GM23248 (cell line): ENCODE data around the gene VTI1A. TPM values are rescaled to one million over a fixed set of nuclear protein-coding genes. Genes with fewer than 3 reads are reported as not detected.

Source experiments
- DNase-seq: peaks from one replicate; pipeline ENCODE4 v3.0.0-alpha.2; 2015
- H2AFZ ChIP-seq: fragments of 200-600 bp; sonication (generic); 2 replicates; pipeline ENCODE4 v1.6.1; 2016; ENCODE audit warnings: antibody characterized with exemption
- H3F3A ChIP-seq: fragments of 200-600 bp; sonication (generic); 2 replicates; pipeline ENCODE4 v1.6.1; 2016; ENCODE audit warnings: mild to moderate bottlenecking, antibody characterized with exemption, mixed run types; ENCODE audit not compliant: insufficient read depth
- H3K27ac ChIP-seq: fragments of 200-600 bp; sonication (generic); 2 replicates; pipeline ENCODE4 v1.5.1; 2016; ENCODE audit warnings: mild to moderate bottlenecking
- H3K27me3 ChIP-seq: fragments of 200-600 bp; sonication (generic); replicated peaks from 2 replicates; pipeline ENCODE4 v1.6.1; 2016; ENCODE audit warnings: mild to moderate bottlenecking; ENCODE audit not compliant: insufficient read depth
- H3K36me3 ChIP-seq: fragments of 200-600 bp; sonication (generic); 2 replicates; pipeline ENCODE4 v1.6.1; 2016; ENCODE audit warnings: low read depth, mild to moderate bottlenecking
- H3K4me1 ChIP-seq: fragments of 200-600 bp; sonication (generic); 2 replicates; pipeline ENCODE4 v1.6.1; 2016; ENCODE audit warnings: mild to moderate bottlenecking; ENCODE audit not compliant: insufficient read depth
- H3K4me2 ChIP-seq: fragments of 200-600 bp; sonication (generic); one replicate; pipeline ENCODE4 v1.6.1; 2016; ENCODE audit warnings: mild to moderate bottlenecking; ENCODE audit not compliant: unreplicated experiment
- H3K4me3 ChIP-seq: fragments of 200-600 bp; sonication (generic); 2 replicates; pipeline ENCODE4 v1.5.1; 2016; ENCODE audit warnings: mild to moderate bottlenecking
- H3K79me2 ChIP-seq: fragments of 200-600 bp; sonication (generic); 2 replicates; pipeline ENCODE4 v1.6.1; 2016; ENCODE audit warnings: mild to moderate bottlenecking; ENCODE audit not compliant: insufficient read depth
- H3K9ac ChIP-seq: fragments of 200-600 bp; sonication (generic); 2 replicates; pipeline ENCODE4 v1.6.1; 2016; ENCODE audit warnings: mild to moderate bottlenecking
- H3K9me2 ChIP-seq: fragments of 200-600 bp; sonication (generic); 2 replicates; pipeline ENCODE4 v1.6.1; 2016; ENCODE audit warnings: mixed run types, mild to moderate bottlenecking, moderate library complexity; ENCODE audit not compliant: insufficient read depth
- H3K9me3 ChIP-seq: fragments of 200-600 bp; sonication (generic); one replicate; pipeline ENCODE4 v1.6.1; 2017; ENCODE audit warnings: low read depth
- H4K20me1 ChIP-seq: fragments of 200-600 bp; sonication (generic); 2 replicates; pipeline ENCODE4 v1.6.0; 2016; ENCODE audit not compliant: insufficient read depth
- EZH2 ChIP-seq: fragments of 200-600 bp; sonication (generic); IDR thresholded peaks from 2 replicates; pipeline ENCODE4 v1.6.1; 2018; ENCODE audit warnings: antibody characterized with exemption, mild to moderate bottlenecking; ENCODE audit not compliant: insufficient read depth, poor library complexity, severe bottlenecking
- EZH2phosphoT487 ChIP-seq: fragments of 200-600 bp; sonication (generic); IDR thresholded peaks from 2 replicates; pipeline ENCODE4 v1.6.1; 2018; ENCODE audit warnings: antibody characterized with exemption, moderate library complexity, mild to moderate bottlenecking, low read depth; ENCODE audit not compliant: insufficient read depth
- WGBS, 2 experiments: methylation state at CpG; one replicate each; pipeline ENCODE4 v1.1.6; 2015 to 2017; ENCODE audit warnings: low lambda C conversion rate in 2 of 2, low coverage in 1 of 2; ENCODE audit errors: missing lambda C conversion rate in 2 of 2; 5-methylcytosine and 5-hydroxymethylcytosine counted together
- in situ Hi-C: fragments of 300-500 bp; cut with MboI; formaldehyde crosslinking; loops from 2 replicates; pipeline ENCODE4 v1.15.0; 2020
- polyA plus RNA-seq: library from polyadenylated mRNA; unstranded; fragments of >200 nt; fragmentation: Nextera tagmentation; extraction: Ambion mirVana; gene quantifications from 2 replicates; pipeline ENCODE4 v1.2.1, GENCODE V29; 2016
- total RNA-seq: library from RNA; depleted of rRNA; stranded (reverse); fragments of >200 nt; shearing (Covaris generic); gene quantifications from 2 replicates; pipeline ENCODE4 v1.2.3, GENCODE V29; 2014

VTI1A gene
- total and polyA plus RNA-seq, 2 experiments from 2014 or later: 21.6 to 26.4 TPM

- Histone ChIP-seq H3K4me1 (no peaks in the 10 kb centered on the region; the same call in 1 of the 2 replicates), H3K4me2 (no peak overlapping the region), H3K27ac (no peak overlapping the region), H3K9me3 (no peaks in the 10 kb centered on the region), H3K79me2 (no peaks in the 10 kb centered on the region), H3K36me3 (no peaks in the 10 kb centered on the region), H4K20me1 (no peaks in the 10 kb centered on the region), H3K9me2 (no peaks in the 10 kb centered on the region), H3K27me3 (no peaks in the 10 kb centered on the region), H2AFZ (no peak overlapping the region), H3K4me3 (no peak overlapping the region), H3F3A (no peaks in the 10 kb centered on the region), H3K9ac (no peak overlapping the region)
- peak; percentile 32 for DNase-seq
- in situ Hi-C loops: no loop called here
- TF ChIP-seq EZH2: no peak
- TF ChIP-seq EZH2phosphoT487: no peak
- WGBS, 2 experiments: 86 to 90% methylated on average over 8 of the region's 8 CpGs
Measured at GRCh38 chr10:112711366-112711765, 264.4 kb downstream of the VTI1A start.

- H3K27ac ChIP-seq: no peak overlapping the region
- TF ChIP-seq EZH2 (no peak), EZH2phosphoT487 (no peak)
- no peaks in the 10 kb centered on the region for H3K79me2 ChIP-seq
- no peaks in the 10 kb centered on the region for H3K9me2 ChIP-seq
- no peak overlapping the region for H3K4me3 ChIP-seq
- no peak overlapping the region for H3K4me2 ChIP-seq
- in situ Hi-C loops: no loop called here
- peaks cover 7% of the 10 kb centered on the region; the same call in 1 of the 2 replicates for H3K4me1 ChIP-seq
- no peaks in the 10 kb centered on the region for H4K20me1 ChIP-seq
- H3K27me3 ChIP-seq: no peaks in the 10 kb centered on the region
- no peak overlapping the region for H3K9ac ChIP-seq
- 91 to 100% methylated on average over 2 of the region's 2 CpGs for WGBS, 2 experiments
- H3F3A ChIP-seq: no peaks in the 10 kb centered on the region
- no peak for DNase-seq
- no peaks in the 10 kb centered on the region for H3K36me3 ChIP-seq
- no peaks in the 10 kb centered on the region for H3K9me3 ChIP-seq
- H2AFZ ChIP-seq: no peak overlapping the region
Measured at GRCh38 chr10:112712536-112712935, 265.5 kb downstream of the VTI1A start.

GRCh38 chr10:112713411-112713810 lies 266.4 kb downstream of the VTI1A start:
- Histone ChIP-seq H3K4me3 (no peak overlapping the region), H4K20me1 (no peaks in the 10 kb centered on the region), H2AFZ (no peak overlapping the region), H3K4me2 (no peak overlapping the region), H3K79me2 (no peaks in the 10 kb centered on the region), H3K9me3 (no peaks in the 10 kb centered on the region), H3K9ac (no peak overlapping the region), H3K9me2 (no peaks in the 10 kb centered on the region), H3K36me3 (no peaks in the 10 kb centered on the region), H3F3A (no peaks in the 10 kb centered on the region), H3K27me3 (no peaks in the 10 kb centered on the region), H3K4me1 (peaks cover 7% of the 10 kb centered on the region; the same call in 1 of the 2 replicates), H3K27ac (no peak overlapping the region)
- TF ChIP-seq EZH2phosphoT487 (no peak), EZH2 (no peak)
- no peak for DNase-seq
- WGBS, 2 experiments: 98 to 100% methylated on average over 2 of the region's 2 CpGs
- in situ Hi-C loops: no loop called here

- H3K27me3 ChIP-seq: no peaks in the 10 kb centered on the region
- H3K36me3 ChIP-seq: no peaks in the 10 kb centered on the region
- H3K9ac ChIP-seq: no peak overlapping the region
- no peaks in the 10 kb centered on the region for H4K20me1 ChIP-seq
- DNase-seq: no peak
- H3F3A ChIP-seq: no peaks in the 10 kb centered on the region
- H3K4me2 ChIP-seq: no peak overlapping the region
- no peaks in the 10 kb centered on the region for H3K79me2 ChIP-seq
- no peak overlapping the region for H3K27ac ChIP-seq
- 98% methylated on average over 5 of the region's 5 CpGs for WGBS, 2 experiments
- peaks cover 7% of the 10 kb centered on the region; the same call in 1 of the 2 replicates for H3K4me1 ChIP-seq
- H3K9me3 ChIP-seq: no peaks in the 10 kb centered on the region
- H2AFZ ChIP-seq: no peak overlapping the region
- in situ Hi-C loops: no loop called here
- H3K9me2 ChIP-seq: no peaks in the 10 kb centered on the region
- TF ChIP-seq EZH2 (no peak), EZH2phosphoT487 (no peak)
- H3K4me3 ChIP-seq: no peak overlapping the region
Measured at GRCh38 chr10:112715581-112715980, 268.6 kb downstream of the VTI1A start.

- TF ChIP-seq EZH2phosphoT487 (no peak), EZH2 (no peak)
- no peaks in the 10 kb centered on the region for H3K9me3 ChIP-seq
- H3K27ac ChIP-seq: no peak overlapping the region
- no peaks in the 10 kb centered on the region for H3K79me2 ChIP-seq
- H3K4me3 ChIP-seq: no peak overlapping the region
- H2AFZ ChIP-seq: no peak overlapping the region
- in situ Hi-C loops: no loop called here
- no peaks in the 10 kb centered on the region for H3K36me3 ChIP-seq
- peaks cover 7% of the 10 kb centered on the region; the same call in 1 of the 2 replicates for H3K4me1 ChIP-seq
- no peaks in the 10 kb centered on the region for H3F3A ChIP-seq
- H4K20me1 ChIP-seq: no peaks in the 10 kb centered on the region
- WGBS, 2 experiments: 99 to 100% methylated on average over 3 of the region's 3 CpGs
- H3K4me2 ChIP-seq: no peak overlapping the region
- no peak for DNase-seq
- H3K9me2 ChIP-seq: no peaks in the 10 kb centered on the region
- no peak overlapping the region for H3K9ac ChIP-seq
- no peaks in the 10 kb centered on the region for H3K27me3 ChIP-seq
Measured at GRCh38 chr10:112716076-112716475, 269.1 kb downstream of the VTI1A start.
